ENCODE data around the gene PCDH9.

PCDH9 gene

DNA sequence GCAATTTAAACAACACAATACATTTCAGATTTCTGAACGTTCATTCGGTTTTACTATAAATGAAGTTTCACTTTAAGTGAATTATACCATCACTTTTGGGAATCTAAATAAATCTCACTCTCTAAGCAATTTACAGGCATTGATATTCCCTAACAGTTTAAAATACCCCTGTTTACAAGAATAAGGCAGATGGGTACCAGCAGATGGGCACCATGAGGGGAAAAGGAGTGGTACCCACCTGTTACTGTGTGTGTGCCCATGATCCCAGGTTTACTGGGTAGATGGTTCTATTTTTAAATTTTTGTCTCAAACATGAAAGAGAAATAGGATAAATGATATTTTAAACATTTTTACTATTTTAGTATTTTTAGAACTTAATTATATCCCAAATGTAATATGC lies 212.9 kb downstream of the PCDH9 start:
- H3K36me3 ChIP-seq (ENCODE audit: control insufficient read depth in 1 of 2, insufficient read depth in 2 of 2, low read length in 2 of 2) = no peaks in the 10 kb centered on the region
- no peak overlapping the region for H3K9ac ChIP-seq (ENCODE audit: low read depth in 1 of 2, low read length in 2 of 2)
- no peak overlapping the region for H3K27ac ChIP-seq (ENCODE audit: low read depth, low read length)
- no peaks in the 10 kb centered on the region for H3K9me3 ChIP-seq (ENCODE audit: control insufficient read depth in 1 of 2, low read length in 2 of 2)
- H3K4me3 ChIP-seq (ENCODE audit: low read depth in 1 of 2, low read length in 2 of 2) = no peak overlapping the region
- H3K27me3 ChIP-seq (ENCODE audit: control insufficient read depth in 1 of 2, insufficient read depth in 2 of 2, low read length in 2 of 2) = no peaks in the 10 kb centered on the region
- H3K4me1 ChIP-seq (ENCODE audit: control insufficient read depth in 1 of 2, insufficient read depth in 2 of 2, low read length in 2 of 2) = no peaks in the 10 kb centered on the region

DNA sequence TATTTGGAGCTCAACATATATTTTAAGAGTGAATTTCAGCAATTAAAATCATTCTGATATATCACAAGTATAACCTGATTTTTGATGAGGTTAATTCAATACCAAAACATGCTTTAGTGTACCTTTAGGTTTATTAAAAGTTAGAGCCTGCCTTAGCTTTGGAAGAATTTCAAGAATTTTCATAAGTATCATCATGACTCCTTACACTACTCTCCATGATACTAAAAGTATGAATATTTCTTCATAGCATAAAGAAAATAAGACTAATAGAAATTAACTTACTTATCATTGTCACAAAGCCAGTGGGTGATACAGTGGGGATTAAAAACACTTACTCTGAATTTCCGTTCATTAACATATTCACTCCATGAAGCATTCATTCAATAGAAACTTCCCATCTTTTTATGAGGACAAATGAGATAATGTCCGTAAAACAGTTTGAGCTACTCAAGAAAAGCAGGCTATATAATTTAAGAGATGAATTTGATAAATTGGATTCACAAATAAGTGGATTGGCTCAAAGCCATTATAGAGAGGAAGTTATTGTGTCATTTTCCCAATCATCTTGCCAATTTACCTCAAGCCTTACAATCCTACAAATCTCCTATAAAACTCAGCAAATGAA lies 214.0 kb downstream of the PCDH9 start:
- Histone ChIP-seq H3K27me3 (ENCODE audit: control insufficient read depth in 1 of 2, insufficient read depth in 2 of 2, low read length in 2 of 2) (no peaks in the 10 kb centered on the region), H3K9ac (ENCODE audit: low read depth in 1 of 2, low read length in 2 of 2) (no peak overlapping the region), H3K9me3 (ENCODE audit: control insufficient read depth in 1 of 2, low read length in 2 of 2) (no peaks in the 10 kb centered on the region), H3K36me3 (ENCODE audit: control insufficient read depth in 1 of 2, insufficient read depth in 2 of 2, low read length in 2 of 2) (no peaks in the 10 kb centered on the region), H3K4me3 (ENCODE audit: low read depth in 1 of 2, low read length in 2 of 2) (no peak overlapping the region), H3K27ac (ENCODE audit: low read depth, low read length) (no peak overlapping the region), H3K4me1 (ENCODE audit: control insufficient read depth in 1 of 2, insufficient read depth in 2 of 2, low read length in 2 of 2) (no peaks in the 10 kb centered on the region)

DNA sequence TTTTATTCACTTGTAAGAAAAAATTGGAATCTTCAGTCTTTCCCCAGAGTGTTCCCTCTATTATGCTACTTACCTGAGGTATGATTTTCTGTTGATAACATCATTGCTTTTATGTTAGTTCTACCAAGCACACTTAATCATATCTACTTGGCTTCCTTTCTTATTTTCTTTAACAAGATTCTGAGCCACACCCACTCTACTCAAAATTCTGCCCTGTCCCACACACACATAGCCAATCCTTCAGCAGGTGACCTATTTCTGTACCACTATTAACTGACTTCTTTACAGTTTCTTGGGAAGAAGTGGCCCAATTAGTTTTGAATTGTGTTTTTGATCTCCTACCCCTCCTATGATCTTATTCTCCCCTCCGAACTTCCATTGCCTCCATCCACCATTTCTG lies 215.7 kb downstream of the PCDH9 start:
- no peaks in the 10 kb centered on the region for H3K36me3 ChIP-seq (ENCODE audit: control insufficient read depth in 1 of 2, insufficient read depth in 2 of 2, low read length in 2 of 2)
- H3K4me3 ChIP-seq (ENCODE audit: low read depth in 1 of 2, low read length in 2 of 2) = no peak overlapping the region
- no peak overlapping the region for H3K9ac ChIP-seq (ENCODE audit: low read depth in 1 of 2, low read length in 2 of 2)
- H3K27me3 ChIP-seq (ENCODE audit: control insufficient read depth in 1 of 2, insufficient read depth in 2 of 2, low read length in 2 of 2) = no peaks in the 10 kb centered on the region
- no peak overlapping the region for H3K27ac ChIP-seq (ENCODE audit: low read depth, low read length)
- no peaks in the 10 kb centered on the region for H3K9me3 ChIP-seq (ENCODE audit: control insufficient read depth in 1 of 2, low read length in 2 of 2)
- no peaks in the 10 kb centered on the region for H3K4me1 ChIP-seq (ENCODE audit: control insufficient read depth in 1 of 2, insufficient read depth in 2 of 2, low read length in 2 of 2)

DNA sequence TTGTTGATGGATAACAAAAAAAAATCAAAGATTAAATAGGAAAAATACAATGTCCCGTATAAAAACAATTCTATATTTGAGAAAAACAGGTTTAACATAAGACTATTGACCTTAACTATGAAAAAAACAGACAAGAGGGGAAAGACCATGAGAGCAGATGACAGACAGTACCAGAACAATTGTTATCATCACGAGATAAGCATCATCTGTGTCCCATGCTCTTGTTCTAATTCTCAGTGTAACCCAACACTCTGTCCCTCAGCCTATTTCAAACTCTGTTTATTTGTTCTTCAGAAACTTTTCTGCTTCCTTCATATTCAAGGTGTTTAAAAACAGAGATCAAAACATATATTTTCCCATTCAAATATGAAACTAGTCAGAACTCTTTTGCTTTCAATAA lies 216.4 kb downstream of the PCDH9 start:
- Histone ChIP-seq H3K4me1 (ENCODE audit: control insufficient read depth in 1 of 2, insufficient read depth in 2 of 2, low read length in 2 of 2) (no peaks in the 10 kb centered on the region), H3K9me3 (ENCODE audit: control insufficient read depth in 1 of 2, low read length in 2 of 2) (no peaks in the 10 kb centered on the region), H3K9ac (ENCODE audit: low read depth in 1 of 2, low read length in 2 of 2) (no peak overlapping the region), H3K27ac (ENCODE audit: low read depth, low read length) (no peak overlapping the region), H3K4me3 (ENCODE audit: low read depth in 1 of 2, low read length in 2 of 2) (no peak overlapping the region), H3K27me3 (ENCODE audit: control insufficient read depth in 1 of 2, insufficient read depth in 2 of 2, low read length in 2 of 2) (no peaks in the 10 kb centered on the region), H3K36me3 (ENCODE audit: control insufficient read depth in 1 of 2, insufficient read depth in 2 of 2, low read length in 2 of 2) (no peaks in the 10 kb centered on the region)

DNA sequence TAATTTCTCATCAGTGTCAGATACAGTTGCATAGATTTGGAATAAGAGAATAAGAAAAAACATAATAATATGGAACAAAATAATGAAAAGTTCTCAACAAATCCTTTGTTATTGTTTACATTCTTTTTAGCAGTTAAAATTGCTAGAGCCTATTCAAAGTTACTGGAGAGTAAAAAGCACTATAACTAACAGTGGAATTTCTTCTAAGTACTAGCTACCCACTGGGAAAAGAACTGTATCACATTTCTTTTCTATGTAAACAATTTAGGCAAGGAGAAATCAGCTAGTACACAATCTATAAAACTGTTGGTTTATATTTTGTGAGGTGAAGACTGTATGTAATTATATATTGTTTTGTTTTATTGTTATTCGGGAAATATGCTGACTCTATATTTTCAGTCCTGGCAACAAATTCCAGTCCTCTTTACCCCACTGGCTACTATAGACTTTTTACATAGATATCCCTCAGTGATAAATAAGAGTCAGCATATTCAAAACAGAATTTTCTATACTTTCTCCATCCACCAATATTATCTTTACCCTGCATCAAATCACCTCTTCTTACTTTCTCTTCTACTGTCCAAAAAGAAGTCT lies 222.0 kb downstream of the PCDH9 start:
- Histone ChIP-seq H3K27ac (ENCODE audit: low read depth, low read length) (no peak overlapping the region), H3K27me3 (ENCODE audit: control insufficient read depth in 1 of 2, insufficient read depth in 2 of 2, low read length in 2 of 2) (no peaks in the 10 kb centered on the region), H3K4me3 (ENCODE audit: low read depth in 1 of 2, low read length in 2 of 2) (no peak overlapping the region), H3K4me1 (ENCODE audit: control insufficient read depth in 1 of 2, insufficient read depth in 2 of 2, low read length in 2 of 2) (no peaks in the 10 kb centered on the region), H3K9ac (ENCODE audit: low read depth in 1 of 2, low read length in 2 of 2) (no peak overlapping the region), H3K9me3 (ENCODE audit: control insufficient read depth in 1 of 2, low read length in 2 of 2) (no peaks in the 10 kb centered on the region), H3K36me3 (ENCODE audit: control insufficient read depth in 1 of 2, insufficient read depth in 2 of 2, low read length in 2 of 2) (no peaks in the 10 kb centered on the region)

DNA sequence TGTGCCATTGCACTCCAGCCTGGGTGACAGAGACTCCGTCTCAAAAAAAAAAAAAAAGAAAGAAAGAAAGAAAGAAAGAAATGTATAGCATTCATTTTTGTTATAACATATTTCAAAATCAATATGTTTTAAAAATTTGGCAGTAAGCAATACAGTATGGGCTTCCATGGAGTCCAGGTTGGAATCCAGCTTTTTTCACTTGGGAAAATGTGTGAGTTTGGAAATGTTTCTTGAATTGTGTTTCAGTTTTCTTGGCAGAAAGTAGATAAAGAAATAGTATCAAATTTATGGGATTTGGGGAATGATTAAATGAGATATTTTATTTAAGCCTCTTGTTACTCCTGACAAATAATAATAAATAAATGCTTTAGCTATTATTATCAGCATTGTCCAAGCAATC lies 225.6 kb downstream of the PCDH9 start:
- Histone ChIP-seq H3K27ac (ENCODE audit: low read depth, low read length) (no peak overlapping the region), H3K4me3 (ENCODE audit: low read depth in 1 of 2, low read length in 2 of 2) (no peak overlapping the region), H3K27me3 (ENCODE audit: control insufficient read depth in 1 of 2, insufficient read depth in 2 of 2, low read length in 2 of 2) (no peaks in the 10 kb centered on the region), H3K4me1 (ENCODE audit: control insufficient read depth in 1 of 2, insufficient read depth in 2 of 2, low read length in 2 of 2) (no peaks in the 10 kb centered on the region), H3K9ac (ENCODE audit: low read depth in 1 of 2, low read length in 2 of 2) (no peak overlapping the region), H3K36me3 (ENCODE audit: control insufficient read depth in 1 of 2, insufficient read depth in 2 of 2, low read length in 2 of 2) (no peaks in the 10 kb centered on the region), H3K9me3 (ENCODE audit: control insufficient read depth in 1 of 2, low read length in 2 of 2) (no peaks in the 10 kb centered on the region)

DNA sequence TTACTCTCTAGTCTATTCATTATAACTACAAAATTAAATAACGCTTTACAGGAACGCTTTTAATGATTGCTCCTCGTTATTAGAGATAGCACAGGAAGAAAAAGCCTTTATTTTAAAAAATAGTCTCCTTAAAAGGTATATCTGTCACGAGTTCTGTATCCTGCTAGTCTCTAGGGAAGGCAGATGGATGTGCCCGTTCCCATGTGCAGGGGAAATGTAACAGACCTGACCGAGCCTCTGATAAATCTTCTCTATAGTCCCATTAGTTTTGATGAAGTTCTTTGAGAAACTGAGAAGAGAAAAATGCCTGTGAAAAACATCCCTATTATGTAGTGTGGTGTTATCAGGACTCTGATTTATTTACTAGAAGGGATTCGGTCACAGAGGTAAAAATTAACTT lies 226.4 kb downstream of the PCDH9 start:
- H3K27me3 ChIP-seq (ENCODE audit: control insufficient read depth in 1 of 2, insufficient read depth in 2 of 2, low read length in 2 of 2) = no peaks in the 10 kb centered on the region
- no peak overlapping the region for H3K9ac ChIP-seq (ENCODE audit: low read depth in 1 of 2, low read length in 2 of 2)
- H3K4me1 ChIP-seq (ENCODE audit: control insufficient read depth in 1 of 2, insufficient read depth in 2 of 2, low read length in 2 of 2) = no peaks in the 10 kb centered on the region
- H3K36me3 ChIP-seq (ENCODE audit: control insufficient read depth in 1 of 2, insufficient read depth in 2 of 2, low read length in 2 of 2) = no peaks in the 10 kb centered on the region
- no peak overlapping the region for H3K27ac ChIP-seq (ENCODE audit: low read depth, low read length)
- no peak overlapping the region for H3K4me3 ChIP-seq (ENCODE audit: low read depth in 1 of 2, low read length in 2 of 2)
- no peaks in the 10 kb centered on the region for H3K9me3 ChIP-seq (ENCODE audit: control insufficient read depth in 1 of 2, low read length in 2 of 2)

DNA sequence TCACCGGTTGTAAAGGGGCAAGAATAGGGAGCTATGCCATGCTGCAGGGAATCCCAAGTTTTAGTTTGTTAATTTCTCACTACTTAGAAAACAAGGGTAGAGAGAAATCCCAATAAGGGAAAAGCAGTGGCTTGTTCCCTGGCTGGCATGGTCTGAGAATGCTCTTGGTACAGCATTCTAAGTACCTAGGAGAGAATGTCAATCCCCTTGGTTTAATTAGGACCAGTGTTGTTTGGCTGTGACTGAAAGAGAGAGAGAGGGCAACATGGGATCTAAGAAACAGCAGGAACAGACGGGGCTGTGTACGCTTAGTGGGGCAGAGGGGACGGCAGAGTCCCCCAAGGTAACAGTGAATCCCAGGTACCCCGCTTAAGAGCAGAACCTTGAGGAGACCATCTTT lies 228.8 kb downstream of the PCDH9 start:
- no peak overlapping the region for H3K9ac ChIP-seq (ENCODE audit: low read depth in 1 of 2, low read length in 2 of 2)
- no peaks in the 10 kb centered on the region for H3K4me1 ChIP-seq (ENCODE audit: control insufficient read depth in 1 of 2, insufficient read depth in 2 of 2, low read length in 2 of 2)
- no peaks in the 10 kb centered on the region for H3K9me3 ChIP-seq (ENCODE audit: control insufficient read depth in 1 of 2, low read length in 2 of 2)

DNA sequence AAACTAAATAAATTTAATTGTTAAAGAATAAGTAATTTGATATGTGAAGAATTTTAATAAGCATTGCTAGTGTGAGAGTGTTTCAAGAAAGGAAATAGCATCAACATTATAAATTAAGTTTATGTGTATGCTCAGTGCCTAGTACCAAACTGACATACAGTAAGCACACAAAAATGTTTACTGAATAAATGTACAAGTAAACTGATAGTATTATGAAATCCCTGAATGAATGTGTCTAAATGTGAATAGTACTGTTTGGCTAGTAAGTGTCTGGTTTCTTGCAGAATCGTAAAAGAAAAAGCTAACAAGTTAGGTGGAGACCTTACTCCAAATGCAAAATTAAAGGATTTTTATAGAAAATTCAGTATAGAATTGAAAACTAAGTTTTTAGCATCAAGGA lies 233.6 kb downstream of the PCDH9 start:
- no peak overlapping the region for H3K27ac ChIP-seq (ENCODE audit: low read depth, low read length)
- no peaks in the 10 kb centered on the region for H3K36me3 ChIP-seq (ENCODE audit: control insufficient read depth in 1 of 2, insufficient read depth in 2 of 2, low read length in 2 of 2)
- peaks cover 0 to 3% of the 10 kb centered on the region in 2 donors for H3K4me1 ChIP-seq (ENCODE audit: control insufficient read depth in 1 of 2, insufficient read depth in 2 of 2, low read length in 2 of 2)
- H3K9me3 ChIP-seq (ENCODE audit: control insufficient read depth in 1 of 2, low read length in 2 of 2) = no peaks in the 10 kb centered on the region
- H3K4me3 ChIP-seq (ENCODE audit: low read depth in 1 of 2, low read length in 2 of 2) = no peak overlapping the region
- H3K27me3 ChIP-seq (ENCODE audit: control insufficient read depth in 1 of 2, insufficient read depth in 2 of 2, low read length in 2 of 2) = no peaks in the 10 kb centered on the region
- H3K9ac ChIP-seq (ENCODE audit: low read depth in 1 of 2, low read length in 2 of 2) = no peak overlapping the region

More for the DNA sequence above, 228.8 kb downstream of the PCDH9 start:
- H3K36me3 ChIP-seq (ENCODE audit: control insufficient read depth in 1 of 2, insufficient read depth in 2 of 2, low read length in 2 of 2) = no peaks in the 10 kb centered on the region
- no peak overlapping the region for H3K4me3 ChIP-seq (ENCODE audit: low read depth in 1 of 2, low read length in 2 of 2)
- no peaks in the 10 kb centered on the region for H3K27me3 ChIP-seq (ENCODE audit: control insufficient read depth in 1 of 2, insufficient read depth in 2 of 2, low read length in 2 of 2)
- H3K27ac ChIP-seq (ENCODE audit: low read depth, low read length) = no peak overlapping the region

DNA sequence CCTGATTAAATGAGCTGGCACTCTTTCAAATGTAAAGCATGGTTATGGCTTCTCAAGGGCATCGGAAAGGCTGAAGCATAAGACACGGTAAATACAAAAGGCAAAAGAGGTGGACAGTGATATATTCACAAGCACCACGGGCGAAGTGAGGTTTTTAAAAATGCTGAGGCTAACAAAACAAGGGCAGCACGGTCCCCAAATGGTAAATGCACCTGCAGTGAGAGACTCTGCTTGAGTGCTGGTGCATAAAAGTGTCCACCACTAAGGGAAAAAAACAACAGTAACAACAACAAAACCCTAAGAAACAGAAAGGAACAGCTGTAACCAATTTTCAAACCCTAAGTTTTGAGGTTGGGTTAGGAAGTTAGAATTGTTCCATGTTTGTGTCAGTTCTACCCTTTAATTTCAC lies 234.9 kb downstream of the PCDH9 start:
- Histone ChIP-seq H3K27ac (ENCODE audit: low read depth, low read length) (no peak overlapping the region), H3K36me3 (ENCODE audit: control insufficient read depth in 1 of 2, insufficient read depth in 2 of 2, low read length in 2 of 2) (no peaks in the 10 kb centered on the region), H3K9ac (ENCODE audit: low read depth in 1 of 2, low read length in 2 of 2) (no peak overlapping the region), H3K4me3 (ENCODE audit: low read depth in 1 of 2, low read length in 2 of 2) (no peak overlapping the region), H3K4me1 (ENCODE audit: control insufficient read depth in 1 of 2, insufficient read depth in 2 of 2, low read length in 2 of 2) (peaks cover 0 to 3% of the 10 kb centered on the region in 2 donors), H3K9me3 (ENCODE audit: control insufficient read depth in 1 of 2, low read length in 2 of 2) (no peaks in the 10 kb centered on the region), H3K27me3 (ENCODE audit: control insufficient read depth in 1 of 2, insufficient read depth in 2 of 2, low read length in 2 of 2) (no peaks in the 10 kb centered on the region)
